Activated B cell treated with CpG ODN at 0.5 μM for 24 hours (primary cell): ENCODE results near the gene AFG1L. TPM values are rescaled to one million over a fixed set of nuclear protein-coding genes. Genes with fewer than 3 reads are reported as not detected.

Source experiments
- ATAC-seq: fragments of 200-7000 bp; cut with Tn5 transposase; one replicate; pipeline ENCODE4 v1.10.0; 2021; ENCODE audit warnings: low read depth, mild to moderate bottlenecking, moderate library complexity
- CTCF ChIA-PET: fragments of 350-600 bp; sonication (Branson Sonifier 250); formaldehyde crosslinking; loops from one replicate; lab custom pipeline; 2021; ENCODE audit warnings: antibody characterized with exemption; lab: Charles Lee
- POLR2A ChIA-PET: fragments of 350-600 bp; sonication (Branson Sonifier 250); formaldehyde crosslinking; loops from one replicate; lab custom pipeline; 2021; ENCODE audit warnings: antibody characterized with exemption; lab: Charles Lee
- DNase-seq: peaks from one replicate; pipeline ENCODE4 v3.0.0; 2022
- H3K27ac Mint-ChIP-seq: one replicate; pipeline ENCODE4 v1.8.0; 2020; ENCODE audit warnings: mixed read lengths
- H3K27me3 Mint-ChIP-seq: one replicate; pipeline ENCODE4 v1.8.0; 2021; ENCODE audit warnings: mixed read lengths
- H3K36me3 Mint-ChIP-seq: one replicate; pipeline ENCODE4 v1.8.0; 2021; ENCODE audit warnings: low read depth, mixed read lengths
- H3K4me1 Mint-ChIP-seq: one replicate; pipeline ENCODE4 v1.8.0; 2021; ENCODE audit warnings: mixed read lengths
- H3K4me3 Mint-ChIP-seq: one replicate; pipeline ENCODE4 v1.8.0; 2020; ENCODE audit warnings: mild to moderate bottlenecking, mixed read lengths
- H3K9me3 Mint-ChIP-seq: one replicate; pipeline ENCODE4 v1.8.0; 2020; ENCODE audit warnings: mixed read lengths
- intact Hi-C: fragments of 100-400 bp; cut with micrococcal nuclease; formaldehyde crosslinking; loops from one replicate; pipeline ENCODE4 v1.15.1; 2024
- total RNA-seq: library from RNA; stranded (reverse); gene quantifications from 2 replicates; pipeline ENCODE4 v1.2.3, GENCODE V29; 2022
- TF ChIP-seq, protein P1 (sequence below): fragments of 200-600 bp; IDR thresholded peaks from one replicate; pipeline ENCODE4 v1.8.0; 2022; ENCODE audit warnings: antibody characterized with exemption, mild to moderate bottlenecking

The AFG1L gene
- total RNA-seq, 1 donor from 2014 or later = 10.3 TPM

DNA sequence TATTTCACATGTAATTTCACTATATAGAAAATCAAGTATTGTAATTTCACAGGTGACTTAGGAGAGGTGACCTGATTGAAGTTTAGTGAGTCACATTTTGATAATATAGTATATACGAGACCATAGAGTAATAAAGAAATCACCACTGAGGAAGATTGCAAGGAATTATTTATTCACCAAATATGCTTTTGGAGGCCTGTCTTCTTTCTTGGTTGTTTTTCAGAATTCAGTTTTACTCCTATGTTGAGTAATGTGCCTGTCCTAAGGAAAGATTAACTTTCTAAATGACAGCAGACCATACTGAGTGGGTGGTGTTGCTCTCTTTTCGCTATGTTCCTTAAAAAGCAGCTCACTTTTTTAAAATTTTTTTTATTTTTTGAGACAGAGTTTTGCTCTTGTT, 178.3 kb downstream of the AFG1L start:
- Mint-ChIP-seq H3K27me3 (no peaks in the 10 kb centered on the region), H3K9me3 (no peaks in the 10 kb centered on the region), H3K27ac (no peak overlapping the region), H3K36me3 (peaks cover 10% of the 10 kb centered on the region), H3K4me1 (peaks cover 2% of the 10 kb centered on the region), H3K4me3 (no peak overlapping the region)
- TF ChIP-seq, protein P1, sequence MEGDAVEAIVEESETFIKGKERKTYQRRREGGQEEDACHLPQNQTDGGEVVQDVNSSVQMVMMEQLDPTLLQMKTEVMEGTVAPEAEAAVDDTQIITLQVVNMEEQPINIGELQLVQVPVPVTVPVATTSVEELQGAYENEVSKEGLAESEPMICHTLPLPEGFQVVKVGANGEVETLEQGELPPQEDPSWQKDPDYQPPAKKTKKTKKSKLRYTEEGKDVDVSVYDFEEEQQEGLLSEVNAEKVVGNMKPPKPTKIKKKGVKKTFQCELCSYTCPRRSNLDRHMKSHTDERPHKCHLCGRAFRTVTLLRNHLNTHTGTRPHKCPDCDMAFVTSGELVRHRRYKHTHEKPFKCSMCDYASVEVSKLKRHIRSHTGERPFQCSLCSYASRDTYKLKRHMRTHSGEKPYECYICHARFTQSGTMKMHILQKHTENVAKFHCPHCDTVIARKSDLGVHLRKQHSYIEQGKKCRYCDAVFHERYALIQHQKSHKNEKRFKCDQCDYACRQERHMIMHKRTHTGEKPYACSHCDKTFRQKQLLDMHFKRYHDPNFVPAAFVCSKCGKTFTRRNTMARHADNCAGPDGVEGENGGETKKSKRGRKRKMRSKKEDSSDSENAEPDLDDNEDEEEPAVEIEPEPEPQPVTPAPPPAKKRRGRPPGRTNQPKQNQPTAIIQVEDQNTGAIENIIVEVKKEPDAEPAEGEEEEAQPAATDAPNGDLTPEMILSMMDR = no peak
- POLR2A ChIA-PET = no interaction called here
- CTCF ChIA-PET = no interaction called here
- DNase-seq = no peak
- no peak for ATAC-seq
- intact Hi-C loops = no loop called here

DNA sequence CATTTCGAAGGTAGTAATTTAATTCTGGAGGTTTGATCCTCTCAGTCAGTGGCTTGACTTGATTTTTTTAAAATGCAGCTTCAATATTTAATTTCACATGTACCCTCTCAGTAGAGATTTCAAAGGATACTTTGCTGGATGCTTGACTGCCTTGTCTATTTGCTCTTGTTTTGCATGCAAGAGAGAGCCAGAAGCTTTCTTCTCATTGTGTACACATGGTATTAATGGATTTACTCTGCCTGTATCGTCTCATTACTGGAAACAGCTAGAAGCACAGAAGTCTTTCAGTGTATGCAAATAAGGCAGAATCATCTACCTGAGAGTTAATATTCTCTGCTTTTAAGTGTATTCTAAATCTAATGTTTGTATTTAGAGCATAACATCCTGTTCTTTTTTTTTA, 181.5 kb downstream of the AFG1L start:
- intact Hi-C loops = no loop called here
- ChIA-PET POLR2A (no interaction called here), CTCF (interaction anchor here (1.0 kb wide), 1 partner anchor 14 kb away, joined by 3 read pairs; no protein-coding TSS in a partner anchor)
- H3K9me3 Mint-ChIP-seq = no peaks in the 10 kb centered on the region
- ATAC-seq (no peak), DNase-seq (no peak)
- H3K27ac Mint-ChIP-seq = no peak overlapping the region
- peaks cover 2% of the 10 kb centered on the region for H3K4me1 Mint-ChIP-seq
- H3K4me3 Mint-ChIP-seq = no peak overlapping the region
- H3K36me3 Mint-ChIP-seq = peaks cover 31% of the 10 kb centered on the region
- H3K27me3 Mint-ChIP-seq = no peaks in the 10 kb centered on the region
- TF ChIP-seq, protein P1 = no peak

DNA sequence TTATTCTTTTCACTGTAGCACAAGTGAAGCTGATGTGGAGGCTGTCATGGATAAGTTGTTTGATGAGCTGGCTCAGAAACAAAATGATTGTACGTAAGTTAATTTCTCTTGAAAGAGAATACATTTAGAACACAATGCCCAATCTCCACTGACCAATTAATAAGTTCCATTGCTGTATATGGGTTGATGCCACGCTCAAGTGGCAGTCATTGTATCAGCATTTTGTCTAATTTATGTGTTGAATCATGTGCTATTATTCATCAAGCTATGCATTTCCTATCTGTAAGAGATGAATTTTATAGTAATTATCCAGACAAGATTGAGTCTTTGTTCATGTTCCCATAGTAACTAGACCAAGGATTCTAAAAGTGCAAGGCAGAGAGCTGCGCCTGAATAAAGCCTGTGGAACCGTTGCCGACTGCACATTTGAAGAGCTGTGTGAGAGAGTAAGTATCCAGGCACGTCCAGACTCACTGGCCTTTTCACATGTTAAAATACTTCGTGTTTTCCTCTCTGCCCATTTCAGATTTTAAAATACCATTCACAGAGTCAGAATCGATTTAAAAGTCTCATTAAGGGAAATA, 182.1 kb downstream of the AFG1L start:
- no peak for DNase-seq
- no peak for ATAC-seq
- Mint-ChIP-seq H3K4me1 (peaks cover 2% of the 10 kb centered on the region), H3K36me3 (peaks cover 34% of the 10 kb centered on the region), H3K27ac (no peak overlapping the region), H3K9me3 (no peaks in the 10 kb centered on the region), H3K27me3 (no peaks in the 10 kb centered on the region), H3K4me3 (no peak overlapping the region)
- TF ChIP-seq, protein P1 = no peak
- ChIA-PET CTCF (interaction anchor here (1.0 kb wide), 1 partner anchor 15 kb away, joined by 3 read pairs; no protein-coding TSS in a partner anchor), POLR2A (no interaction called here)
- intact Hi-C loops = no loop called here

DNA sequence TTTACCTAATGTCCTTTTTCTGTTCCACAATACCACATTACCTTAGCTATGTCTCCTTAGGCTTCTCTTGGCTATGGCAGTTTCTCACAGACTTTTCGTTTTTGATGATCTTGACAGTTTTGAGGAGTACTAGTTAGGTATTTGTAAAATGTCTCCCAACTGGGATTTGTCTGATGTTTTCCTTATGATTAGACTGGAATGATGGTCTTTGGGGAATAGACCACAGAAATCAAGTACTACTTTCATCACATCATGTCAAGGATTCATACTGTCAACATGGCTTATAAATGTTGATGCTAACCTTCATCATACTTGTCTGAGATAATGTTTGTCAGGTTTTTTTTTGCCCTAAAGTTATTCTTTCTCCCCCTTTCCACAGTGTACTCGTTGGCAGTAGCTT, 187.7 kb downstream of the AFG1L start:
- Mint-ChIP-seq H3K4me1 (no peaks in the 10 kb centered on the region), H3K9me3 (no peaks in the 10 kb centered on the region), H3K27me3 (no peaks in the 10 kb centered on the region), H3K4me3 (no peak overlapping the region), H3K27ac (no peak overlapping the region), H3K36me3 (peaks cover 36% of the 10 kb centered on the region)
- POLR2A ChIA-PET = no interaction called here
- intact Hi-C loops = no loop called here
- DNase-seq = no peak
- CTCF ChIA-PET = no interaction called here
- TF ChIP-seq, protein P1 = no peak
- ATAC-seq = no peak

DNA sequence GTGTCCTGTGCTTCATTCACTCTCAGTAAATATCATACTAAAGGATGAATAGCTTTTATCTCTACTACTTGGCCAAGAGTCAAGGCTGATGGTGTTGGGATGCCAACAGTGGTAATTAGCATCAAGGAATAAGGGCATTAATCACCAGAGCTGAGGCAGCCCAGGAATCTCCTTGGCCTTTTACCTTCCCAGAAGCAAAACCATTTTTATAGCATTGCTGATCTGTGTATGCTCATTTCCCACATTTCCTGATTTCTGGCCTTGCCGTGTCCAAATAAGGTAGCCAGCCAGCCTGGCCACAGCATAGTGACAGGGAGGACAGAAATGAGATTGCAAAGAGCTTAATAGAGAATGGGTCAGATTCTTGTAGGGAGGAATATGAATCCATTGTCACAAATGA, 189.2 kb downstream of the AFG1L start:
- Mint-ChIP-seq H3K9me3 (no peaks in the 10 kb centered on the region), H3K4me1 (no peaks in the 10 kb centered on the region), H3K36me3 (peaks cover 33% of the 10 kb centered on the region), H3K4me3 (no peak overlapping the region), H3K27ac (no peak overlapping the region), H3K27me3 (no peaks in the 10 kb centered on the region)
- ChIA-PET CTCF (interaction anchor here (0.8 kb wide), 1 partner anchor 8 kb away, joined by 3 read pairs; no protein-coding TSS in a partner anchor), POLR2A (no interaction called here)
- DNase-seq (no peak), ATAC-seq (no peak)
- TF ChIP-seq, protein P1 = no peak
- intact Hi-C loops = no loop called here
